HG03558 (cell line): ENCODE measurements around the gene FMO5.
"Not testable (repeated sequence)": the region's sequence is repeated elsewhere in the genome, so short reads cannot be mapped to it uniquely, and the experiment has no call there.

Experiments
- ATAC-seq: cut with Tn5 transposase; IDR thresholded peaks from one replicate; pipeline ENCODE4 v1.9.1; 2021; ENCODE audit warnings: moderate number of reproducible peaks; ENCODE audit not compliant: unreplicated experiment; ENCODE audit errors: extremely low read depth

FMO5 gene

GRCh38 chr1:147240131-147240721 lies 15.1 kb upstream of the FMO5 start:
- not testable (repeated sequence) for ATAC-seq

- no peak for ATAC-seq
Observed at GRCh38 chr1:147238925-147239820, 14.0 kb upstream of the FMO5 start.

DNA sequence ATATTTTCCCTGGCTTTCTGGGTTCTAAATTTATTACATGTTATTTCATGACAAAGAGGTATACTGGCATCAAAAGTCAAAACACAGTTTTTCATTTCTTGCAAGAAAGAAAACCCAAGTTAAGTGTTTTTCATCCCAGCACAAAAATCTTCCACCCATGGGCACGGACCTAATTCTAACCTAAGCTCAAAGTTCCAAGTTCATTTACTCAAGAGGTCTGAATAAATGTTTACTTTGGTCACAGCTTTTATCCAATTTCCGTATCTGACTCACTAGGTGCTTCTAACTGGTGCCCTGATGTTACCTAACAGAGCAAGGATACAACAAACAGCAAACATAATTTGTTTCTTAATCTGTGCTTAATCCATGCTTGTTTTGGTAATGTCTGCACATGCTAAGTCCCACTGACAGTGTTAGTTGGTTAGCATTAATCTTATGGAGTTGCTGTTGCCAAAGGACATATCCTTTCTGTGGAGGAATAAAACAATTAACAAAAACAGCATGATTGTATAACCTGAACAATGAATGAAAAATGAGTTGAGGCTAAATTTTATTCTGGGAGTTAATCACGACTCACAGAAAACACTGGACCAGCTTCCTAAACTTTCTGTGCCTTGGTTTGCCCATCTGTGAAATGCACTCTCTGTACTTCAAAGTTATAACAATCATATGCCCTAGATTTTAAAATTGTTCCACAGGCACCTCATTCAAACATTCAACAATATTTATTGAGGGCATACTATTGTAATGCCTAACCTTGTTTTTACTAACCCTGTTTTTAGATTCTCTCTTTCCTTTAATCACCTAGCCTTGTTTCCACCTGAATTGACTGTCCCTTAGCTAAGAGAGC lies 13.1 kb upstream of the FMO5 start:
- ATAC-seq, result no peak

DNA sequence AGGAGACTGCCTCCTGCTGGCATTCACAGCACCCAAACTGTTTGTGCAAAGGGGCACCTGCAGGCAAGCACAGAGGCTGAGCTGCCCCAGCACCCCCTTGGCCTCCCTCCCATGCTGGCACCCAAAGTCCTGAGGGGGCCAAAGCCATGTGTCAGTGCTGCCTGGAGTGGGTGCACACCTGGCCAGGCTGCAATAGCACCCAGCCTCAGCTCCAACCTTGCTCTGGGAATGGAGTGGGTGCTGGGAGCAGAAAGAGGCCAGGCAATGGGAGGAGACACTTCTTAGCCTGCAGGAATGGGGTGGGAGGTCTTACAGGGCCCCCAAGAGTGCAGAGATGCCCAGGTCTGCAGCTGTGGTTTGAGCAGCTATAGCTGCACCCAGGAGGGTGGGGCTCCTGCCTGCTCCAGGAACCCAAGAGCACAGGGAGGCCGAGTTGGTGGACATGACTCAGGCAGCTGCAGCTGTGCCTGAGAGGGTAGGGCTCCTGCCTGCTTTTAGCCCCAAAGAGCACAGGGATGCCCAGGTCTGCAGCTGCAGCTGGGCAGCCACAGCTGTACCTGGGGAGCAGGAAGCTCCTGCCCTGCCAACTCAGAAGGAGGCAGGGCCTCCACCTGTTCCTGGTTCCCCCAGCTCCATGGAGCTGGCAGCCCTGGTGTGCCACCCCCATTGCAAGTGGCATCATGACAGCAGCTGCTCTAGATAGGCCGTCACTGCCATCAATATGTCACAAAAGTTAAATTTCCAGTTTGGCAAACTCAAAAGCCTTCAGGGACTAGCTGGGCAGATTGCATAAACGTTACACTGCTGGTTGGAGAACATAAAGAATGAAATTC lies 12.0 kb upstream of the FMO5 start:
- no peak for ATAC-seq

- no peak for ATAC-seq
Observed at GRCh38 chr1:147236448-147236847, 11.3 kb upstream of the FMO5 start.

GRCh38 chr1:147235822-147236221 lies 10.7 kb upstream of the FMO5 start:
- no peak for ATAC-seq

DNA sequence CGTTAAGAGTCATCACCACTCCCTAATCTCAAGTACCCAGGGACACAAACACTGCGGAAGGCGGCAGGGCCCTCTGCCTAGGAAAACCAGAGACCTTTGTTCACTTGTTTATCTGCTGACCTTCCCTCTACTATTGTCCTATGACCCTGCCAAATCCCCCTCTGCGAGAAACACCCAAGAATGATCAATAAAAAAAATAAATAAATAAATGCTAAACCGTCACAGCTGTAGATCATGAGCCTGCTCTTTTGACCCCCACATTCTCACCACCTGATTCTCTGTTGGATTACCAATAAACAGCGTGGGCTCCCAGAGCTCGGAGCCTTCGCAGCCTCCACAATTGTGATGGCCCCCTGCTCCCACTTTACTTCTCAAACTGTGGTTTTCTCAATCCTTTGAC lies 8.8 kb upstream of the FMO5 start:
- not testable (repeated sequence) for ATAC-seq

DNA sequence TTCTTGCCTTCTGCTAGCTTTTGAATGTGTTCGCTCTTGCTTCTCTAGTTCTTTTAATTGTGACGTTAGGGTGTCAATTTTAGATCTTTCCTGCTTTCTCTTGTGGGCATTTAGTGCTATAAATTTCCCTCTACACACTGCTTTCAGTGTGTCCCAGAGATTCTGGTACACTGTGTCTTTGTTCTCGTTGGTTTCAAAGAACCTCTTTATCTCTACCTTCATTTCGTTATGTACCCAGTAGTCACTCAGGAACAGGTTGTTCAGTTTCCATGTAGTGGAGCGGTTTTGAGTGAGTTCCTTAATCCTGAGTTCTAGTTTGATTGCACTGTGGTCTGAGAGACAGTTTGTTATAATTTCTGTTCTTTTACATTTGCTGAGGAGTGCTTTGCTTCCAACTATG lies 5.9 kb upstream of the FMO5 start:
- not testable (repeated sequence) for ATAC-seq

- no peak for ATAC-seq
Observed at GRCh38 chr1:147223740-147224615, 1.2 kb downstream of the FMO5 start.

- no peak for ATAC-seq
Observed at GRCh38 chr1:147218606-147219005, 6.5 kb downstream of the FMO5 start.

- no peak for ATAC-seq
Observed at GRCh38 chr1:147217141-147217540, 8.0 kb downstream of the FMO5 start.

DNA sequence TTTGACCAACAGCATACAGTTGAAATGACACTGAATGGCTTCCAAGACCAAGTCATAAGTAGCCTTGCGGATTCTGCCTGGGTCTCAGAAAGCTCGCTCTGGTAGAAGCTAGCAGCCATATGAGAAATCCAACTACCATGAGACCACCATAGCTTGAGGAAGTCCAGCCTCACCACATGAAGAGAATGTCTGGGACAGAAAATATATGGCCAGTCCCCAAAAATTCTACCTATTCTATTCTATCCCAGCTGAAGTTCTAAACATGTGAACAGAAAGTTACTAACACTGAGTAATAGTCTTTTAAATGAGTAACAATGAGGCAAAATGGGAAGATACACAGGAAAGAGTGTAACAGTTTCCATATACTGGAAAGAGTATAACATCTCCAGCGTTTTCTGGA lies 9.0 kb downstream of the FMO5 start:
- no peak for ATAC-seq

- no peak for ATAC-seq
Observed at GRCh38 chr1:147215540-147215916, 9.6 kb downstream of the FMO5 start.

- no peak for ATAC-seq
Observed at GRCh38 chr1:147214842-147215539, 10.1 kb downstream of the FMO5 start.

GRCh38 chr1:147214325-147214724 lies 10.8 kb downstream of the FMO5 start:
- ATAC-seq, result no peak

DNA sequence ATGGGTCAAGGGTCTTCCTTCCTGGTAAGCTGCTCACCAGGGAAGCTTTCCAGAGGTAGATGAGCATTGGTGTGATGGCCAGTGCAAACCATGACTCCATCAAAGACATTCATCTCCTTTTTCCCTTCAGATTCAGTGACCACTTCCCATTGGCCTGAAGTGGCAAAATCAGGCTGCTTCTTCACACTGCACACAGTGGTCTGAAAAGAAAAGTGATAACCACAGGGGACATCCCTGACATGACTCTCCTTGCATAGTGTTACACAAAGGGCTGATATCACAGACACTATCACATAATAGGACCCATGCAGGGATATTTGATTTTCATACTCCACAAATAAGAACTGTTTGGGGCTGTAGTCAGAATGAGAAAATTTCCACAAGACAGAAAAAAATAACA lies 11.9 kb downstream of the FMO5 start:
- no peak for ATAC-seq

DNA sequence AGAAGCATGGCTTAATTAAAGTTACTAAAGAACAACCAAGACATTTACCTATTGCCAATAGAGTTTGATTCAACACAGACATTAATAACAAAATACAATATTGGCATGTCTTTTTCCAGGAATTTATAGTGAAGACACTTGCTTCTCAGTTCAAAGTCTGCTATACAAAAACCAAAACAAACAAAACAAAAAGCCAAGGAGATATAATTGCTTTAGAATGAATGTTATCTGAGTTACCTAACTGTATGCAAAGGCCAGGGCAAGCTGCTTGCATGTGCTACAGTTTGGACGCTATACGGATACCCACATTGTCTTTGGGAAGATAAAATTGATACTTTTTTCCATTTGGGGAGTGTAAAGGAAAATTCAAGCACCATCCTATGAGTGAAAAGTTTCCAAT lies 13.6 kb downstream of the FMO5 start:
- no peak for ATAC-seq

- no peak for ATAC-seq
Observed at GRCh38 chr1:147210987-147211386, 14.2 kb downstream of the FMO5 start.
